Measurements from ENCODE around the gene ICAM3.

ICAM3 gene

DNA sequence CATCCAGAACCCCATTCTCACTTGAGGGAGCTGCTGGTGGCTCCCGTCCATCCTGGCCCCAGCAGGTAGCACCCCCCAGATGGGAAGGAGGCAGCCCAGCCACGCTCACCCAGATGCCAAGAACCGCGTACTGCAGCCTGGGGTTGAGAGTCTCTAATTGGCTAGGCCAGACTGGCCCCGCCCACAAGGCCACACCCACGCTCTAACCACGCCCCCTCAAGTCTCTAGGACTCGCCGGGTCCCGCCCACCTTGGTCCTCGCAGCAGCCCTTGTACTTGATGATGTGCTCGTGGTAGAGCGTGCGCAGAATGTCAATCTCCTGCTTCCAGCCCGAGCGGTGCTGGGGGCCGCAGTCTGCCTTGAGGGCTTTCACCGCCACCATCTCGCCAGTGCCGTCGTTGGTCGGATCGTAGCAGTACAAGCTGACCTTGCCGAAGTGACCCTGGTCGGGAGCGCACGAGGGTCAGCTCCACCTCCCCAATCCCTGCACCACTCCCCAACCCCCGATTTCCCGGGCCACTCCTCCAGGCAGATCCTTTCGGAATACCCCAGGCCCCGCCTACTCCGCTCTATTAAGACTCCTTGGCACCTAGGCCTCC is 14.5 kb upstream of the ICAM3 start:
- DNase-seq, result peak; percentile 30
- Histone ChIP-seq H3K27me3 (replicated peaks) (no peaks in the 10 kb centered on the region), H3K27ac (no peak overlapping the region), H3K36me3 (replicated peaks) (peaks cover 61% of the 10 kb centered on the region), H3K4me3 (ENCODE audit: low read depth, low read length) (no peak overlapping the region)
- in situ Hi-C loops (cut with HindIII; ENCODE audit: low pct_ligation_motif_present, low sequenced_read_pairs), result no loop called here
- TF ChIP-seq, protein P1, sequence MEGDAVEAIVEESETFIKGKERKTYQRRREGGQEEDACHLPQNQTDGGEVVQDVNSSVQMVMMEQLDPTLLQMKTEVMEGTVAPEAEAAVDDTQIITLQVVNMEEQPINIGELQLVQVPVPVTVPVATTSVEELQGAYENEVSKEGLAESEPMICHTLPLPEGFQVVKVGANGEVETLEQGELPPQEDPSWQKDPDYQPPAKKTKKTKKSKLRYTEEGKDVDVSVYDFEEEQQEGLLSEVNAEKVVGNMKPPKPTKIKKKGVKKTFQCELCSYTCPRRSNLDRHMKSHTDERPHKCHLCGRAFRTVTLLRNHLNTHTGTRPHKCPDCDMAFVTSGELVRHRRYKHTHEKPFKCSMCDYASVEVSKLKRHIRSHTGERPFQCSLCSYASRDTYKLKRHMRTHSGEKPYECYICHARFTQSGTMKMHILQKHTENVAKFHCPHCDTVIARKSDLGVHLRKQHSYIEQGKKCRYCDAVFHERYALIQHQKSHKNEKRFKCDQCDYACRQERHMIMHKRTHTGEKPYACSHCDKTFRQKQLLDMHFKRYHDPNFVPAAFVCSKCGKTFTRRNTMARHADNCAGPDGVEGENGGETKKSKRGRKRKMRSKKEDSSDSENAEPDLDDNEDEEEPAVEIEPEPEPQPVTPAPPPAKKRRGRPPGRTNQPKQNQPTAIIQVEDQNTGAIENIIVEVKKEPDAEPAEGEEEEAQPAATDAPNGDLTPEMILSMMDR (IDR thresholded peaks at IDR 0.05; ENCODE audit: low read depth, low read length, missing control alignments), result no peak

DNA sequence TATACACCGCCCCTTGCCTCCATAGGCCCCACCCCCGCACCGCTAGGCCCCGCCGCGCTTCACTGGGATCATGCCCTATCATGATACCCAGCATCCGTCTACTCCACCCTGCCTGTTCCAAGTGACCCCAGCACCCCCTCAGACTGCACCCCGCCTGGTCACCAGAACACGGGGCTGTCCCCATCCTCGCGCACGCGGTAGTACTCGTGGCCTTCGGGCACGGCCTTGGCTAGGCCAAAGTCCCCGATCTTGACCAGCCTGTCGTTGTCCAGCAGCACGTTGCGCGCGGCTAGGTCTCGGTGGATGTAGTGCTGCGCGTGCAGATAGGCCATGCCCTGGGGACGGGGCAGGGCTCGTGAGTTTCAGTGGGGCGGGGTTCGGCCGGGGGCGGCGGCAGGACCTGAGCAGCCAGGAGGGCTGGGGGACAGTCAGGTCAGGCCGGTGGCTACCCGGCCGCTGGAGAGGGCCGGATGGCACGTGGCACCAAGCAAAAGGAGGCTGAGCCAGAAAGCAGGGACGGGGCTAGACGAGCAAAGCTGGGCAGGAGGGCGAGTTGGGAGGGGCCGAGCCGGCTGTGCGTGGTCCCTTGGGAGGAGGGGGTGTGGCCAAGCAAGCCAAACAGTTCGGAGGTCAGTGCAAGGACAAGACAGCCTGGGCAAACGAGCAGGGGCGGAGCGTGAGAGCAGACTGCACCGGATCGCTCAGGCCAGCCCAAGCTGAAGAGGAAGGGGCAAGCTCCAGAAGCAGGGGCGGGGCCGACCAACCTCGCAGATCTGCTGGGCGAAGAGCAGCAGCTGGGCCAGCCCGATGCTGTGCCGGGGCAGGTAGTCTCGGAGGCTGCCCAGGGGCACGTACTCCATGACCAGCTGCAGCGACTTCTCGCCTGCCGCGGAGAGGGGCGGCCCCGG is 13.6 kb upstream of the ICAM3 start:
- Histone ChIP-seq H3K4me3 (ENCODE audit: low read depth, low read length) (no peak overlapping the region), H3K36me3 (replicated peaks) (peaks cover 54% of the 10 kb centered on the region), H3K27ac (no peak overlapping the region), H3K27me3 (replicated peaks) (no peaks in the 10 kb centered on the region)
- DNase-seq, result no peak
- TF ChIP-seq, protein P1 (IDR thresholded peaks at IDR 0.05; ENCODE audit: low read depth, low read length, missing control alignments), result no peak
- in situ Hi-C loops (cut with HindIII; ENCODE audit: low pct_ligation_motif_present, low sequenced_read_pairs), result no loop called here

DNA sequence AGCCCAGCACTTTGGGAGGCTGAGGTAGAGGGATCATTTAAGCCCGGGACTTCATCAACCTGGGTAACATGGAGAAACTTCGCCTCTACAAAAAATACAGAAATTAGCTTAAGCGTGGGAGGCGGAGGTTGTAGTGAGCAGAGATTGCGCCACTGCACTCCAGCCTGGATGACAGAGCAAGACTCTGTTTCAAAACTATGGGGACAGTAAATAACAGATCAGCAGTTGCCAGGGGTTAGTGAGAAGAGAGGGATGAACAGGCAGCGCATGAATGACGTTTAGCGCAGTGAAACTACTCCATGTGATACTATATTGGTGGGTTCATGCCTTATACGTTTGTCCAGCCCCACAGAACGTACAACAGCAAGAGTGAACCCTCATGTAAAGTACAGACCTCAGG is 7.1 kb upstream of the ICAM3 start:
- no peak overlapping the region for H3K4me3 ChIP-seq (ENCODE audit: low read depth, low read length)
- no peak overlapping the region for H3K27ac ChIP-seq
- TF ChIP-seq, protein P1 (IDR thresholded peaks at IDR 0.05; ENCODE audit: low read depth, low read length, missing control alignments), result no peak
- DNase-seq, result peak; percentile 13
- no peaks in the 10 kb centered on the region for H3K27me3 ChIP-seq (replicated peaks)
- in situ Hi-C loops (cut with HindIII; ENCODE audit: low pct_ligation_motif_present, low sequenced_read_pairs), result no loop called here
- H3K36me3 ChIP-seq (replicated peaks), result peaks cover 10% of the 10 kb centered on the region

DNA sequence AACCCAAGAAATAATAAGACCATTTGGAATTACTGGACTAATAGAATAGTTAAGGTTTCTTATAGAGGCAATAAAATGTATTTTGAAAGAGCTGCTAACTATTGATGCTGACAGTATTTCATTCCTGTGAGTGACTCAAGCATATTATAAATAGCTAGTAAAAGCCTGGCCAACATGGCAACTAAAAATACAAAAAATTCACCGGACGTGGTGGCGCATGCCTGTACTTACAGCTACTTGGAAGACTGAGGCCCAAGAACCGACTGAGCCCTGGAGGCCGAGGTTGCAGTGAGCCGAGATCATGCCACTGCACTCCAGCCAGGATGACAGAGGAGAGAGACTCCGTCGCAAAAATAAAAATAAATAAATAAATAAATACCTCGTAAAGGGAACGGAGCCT is 5.4 kb upstream of the ICAM3 start:
- Histone ChIP-seq H3K27ac (no peak overlapping the region), H3K4me3 (ENCODE audit: low read depth, low read length) (no peak overlapping the region), H3K27me3 (replicated peaks) (no peaks in the 10 kb centered on the region), H3K36me3 (replicated peaks) (peaks cover 1% of the 10 kb centered on the region)
- in situ Hi-C loops (cut with HindIII; ENCODE audit: low pct_ligation_motif_present, low sequenced_read_pairs), result no loop called here
- TF ChIP-seq, protein P1 (IDR thresholded peaks at IDR 0.05; ENCODE audit: low read depth, low read length, missing control alignments), result no peak
- peak; percentile 16 for DNase-seq

DNA sequence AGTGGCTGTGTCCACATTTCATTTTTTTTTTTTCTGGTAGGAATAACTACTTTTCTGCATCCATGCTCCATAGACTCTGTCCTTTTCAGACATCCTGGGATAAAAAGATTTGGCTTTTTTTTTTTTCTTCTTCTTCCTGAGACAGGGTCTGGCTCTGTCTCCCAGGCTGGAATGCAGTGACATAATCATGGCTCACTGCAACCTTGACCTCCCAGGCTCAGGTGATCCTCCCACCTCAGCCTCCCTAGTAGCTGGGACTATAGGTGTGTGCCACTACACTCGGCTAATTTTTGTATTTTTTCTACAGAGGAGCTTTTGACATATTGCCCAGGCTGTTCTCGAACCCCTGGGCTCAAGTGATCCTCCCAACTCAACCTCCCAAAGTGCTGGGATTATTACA is 4.1 kb upstream of the ICAM3 start:
- no peaks in the 10 kb centered on the region for H3K27me3 ChIP-seq (replicated peaks)
- H3K4me3 ChIP-seq (ENCODE audit: low read depth, low read length), result no peak overlapping the region
- no peaks in the 10 kb centered on the region for H3K36me3 ChIP-seq (replicated peaks)
- in situ Hi-C loops (cut with HindIII; ENCODE audit: low pct_ligation_motif_present, low sequenced_read_pairs), result no loop called here
- TF ChIP-seq, protein P1 (IDR thresholded peaks at IDR 0.05; ENCODE audit: low read depth, low read length, missing control alignments), result no peak
- no peak for DNase-seq
- H3K27ac ChIP-seq, result no peak overlapping the region

All from brain microvascular endothelial cell (primary cell).